GM04504 (cell line): ENCODE measurements around the gene DENND1A.
"Not testable (repeated sequence)": the region's sequence is repeated elsewhere in the genome, so short reads cannot be mapped to it uniquely, and the experiment has no call there.

Experiments used
- DNase-seq: peaks from one replicate; pipeline ENCODE4 v3.0.0-alpha.2; 2012; ENCODE audit warnings: low read depth

The DENND1A gene

GRCh38 chr9:123922911-123923310, 7.0 kb downstream of the DENND1A start:
- no peak for DNase-seq

GRCh38 chr9:123922431-123922830, 7.5 kb downstream of the DENND1A start:
- no peak for DNase-seq

DNA sequence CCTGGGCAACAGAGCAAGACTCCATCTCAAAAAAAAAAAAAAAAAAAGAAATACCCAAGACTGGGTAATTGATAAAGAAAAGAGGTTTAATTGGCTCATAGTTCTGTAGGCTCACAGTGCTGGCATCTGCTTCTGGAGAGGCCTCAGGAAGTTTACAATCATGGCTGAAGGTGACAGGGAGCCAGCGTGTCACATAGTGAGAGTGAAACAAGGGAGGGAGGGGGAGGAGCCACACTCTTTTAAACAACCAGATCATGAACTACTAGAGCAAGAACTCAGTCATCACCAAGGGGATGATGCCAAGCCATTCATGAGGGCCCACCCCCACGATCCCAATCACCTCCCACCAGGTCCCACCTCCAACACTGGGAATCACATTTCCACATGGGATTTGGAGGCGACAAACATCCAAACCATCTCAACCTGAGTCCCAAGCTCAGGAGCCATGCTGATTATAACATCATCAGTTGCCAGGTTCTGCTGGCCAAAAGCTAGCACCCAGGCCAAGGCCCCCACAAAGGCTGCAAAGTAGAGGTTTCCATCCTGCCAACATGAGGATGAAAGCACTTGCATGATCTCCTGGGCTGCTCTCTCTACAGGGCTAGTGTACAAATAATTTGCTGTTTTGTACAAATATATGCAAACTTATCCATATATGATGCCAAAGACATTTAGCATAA, 15.3 kb downstream of the DENND1A start:
- DNase-seq: no peak

DNA sequence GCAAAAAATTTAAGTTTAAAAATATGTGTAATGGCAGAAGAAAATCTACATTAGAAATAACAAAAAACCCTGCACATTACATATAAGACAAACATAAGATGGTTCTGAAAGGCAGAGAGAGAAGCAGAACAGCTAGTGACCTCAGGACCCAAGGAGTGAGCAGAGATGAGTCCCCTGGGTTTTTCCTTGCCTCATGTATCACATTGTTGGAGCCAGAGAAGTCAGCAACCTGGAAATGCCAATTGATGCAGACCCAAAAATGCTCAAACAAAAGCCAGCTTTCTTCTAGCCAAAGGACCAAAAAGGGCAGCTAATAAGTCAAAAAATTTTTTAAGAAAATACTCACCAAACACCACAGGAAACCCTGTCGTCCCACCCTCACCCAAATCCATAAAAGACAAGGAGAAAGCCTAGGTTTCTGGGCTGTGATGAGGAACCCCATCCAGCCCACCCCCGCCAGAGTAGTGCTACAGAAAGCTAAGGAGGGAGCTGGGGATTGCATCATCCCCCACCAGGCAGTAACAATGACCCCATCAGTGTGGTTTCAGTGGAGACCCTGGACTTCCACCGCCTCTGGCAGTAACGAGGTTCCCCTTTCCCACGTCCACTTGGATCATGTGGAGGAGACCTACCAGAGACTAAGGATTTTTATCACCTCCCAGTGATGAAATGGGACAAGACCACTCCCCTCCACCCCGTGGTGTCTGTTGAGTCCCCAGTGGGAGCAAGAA, 17.6 kb downstream of the DENND1A start:
- DNase-seq: no peak

- no peak for DNase-seq
Observed at GRCh38 chr9:123911024-123911423, 18.9 kb downstream of the DENND1A start.

GRCh38 chr9:123909192-123909591, 20.7 kb downstream of the DENND1A start:
- not testable (repeated sequence) for DNase-seq

GRCh38 chr9:123903550-123903949, 26.4 kb downstream of the DENND1A start:
- not testable (repeated sequence) for DNase-seq

GRCh38 chr9:123894822-123895221, 35.1 kb downstream of the DENND1A start:
- DNase-seq: no peak

- DNase-seq: no peak
Observed at GRCh38 chr9:123893831-123894460, 36.0 kb downstream of the DENND1A start.

DNA sequence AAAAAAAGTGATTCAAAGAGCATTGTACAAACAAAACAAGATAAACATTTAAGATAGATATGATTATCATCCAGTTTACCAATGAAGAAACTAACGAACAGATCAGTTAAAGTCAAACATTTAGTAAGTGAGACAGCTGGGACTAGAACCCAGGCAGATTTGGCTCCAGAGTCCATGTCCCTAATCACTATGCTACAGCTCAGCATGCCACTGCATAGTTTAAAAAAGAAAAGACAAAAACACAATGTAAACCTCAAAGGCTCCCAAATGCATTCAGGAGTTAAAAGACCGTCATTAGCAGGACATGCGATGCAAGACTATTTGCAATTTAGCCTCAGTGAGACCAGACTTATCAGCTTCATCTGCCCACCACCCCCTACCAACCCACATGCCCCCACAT, 36.8 kb downstream of the DENND1A start:
- DNase-seq: no peak

DNA sequence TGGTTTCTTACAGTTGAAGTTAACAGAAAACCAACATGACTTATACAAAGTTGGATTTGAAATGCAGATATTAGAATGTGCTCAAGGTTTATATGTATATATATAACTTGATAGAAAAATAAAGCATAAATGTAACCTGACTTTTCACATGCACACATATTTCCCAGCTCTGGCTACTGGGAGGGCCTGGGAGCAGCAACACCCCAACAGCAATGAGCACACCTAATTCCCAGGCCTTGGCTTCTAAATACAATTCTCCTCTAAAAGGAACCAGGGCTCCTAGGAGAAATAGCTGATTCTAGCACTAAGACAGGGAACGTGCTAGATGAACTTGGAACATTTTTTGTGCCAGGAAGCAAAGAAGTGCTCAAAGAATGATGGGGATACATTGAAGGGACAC, 42.1 kb downstream of the DENND1A start:
- DNase-seq: no peak

DNA sequence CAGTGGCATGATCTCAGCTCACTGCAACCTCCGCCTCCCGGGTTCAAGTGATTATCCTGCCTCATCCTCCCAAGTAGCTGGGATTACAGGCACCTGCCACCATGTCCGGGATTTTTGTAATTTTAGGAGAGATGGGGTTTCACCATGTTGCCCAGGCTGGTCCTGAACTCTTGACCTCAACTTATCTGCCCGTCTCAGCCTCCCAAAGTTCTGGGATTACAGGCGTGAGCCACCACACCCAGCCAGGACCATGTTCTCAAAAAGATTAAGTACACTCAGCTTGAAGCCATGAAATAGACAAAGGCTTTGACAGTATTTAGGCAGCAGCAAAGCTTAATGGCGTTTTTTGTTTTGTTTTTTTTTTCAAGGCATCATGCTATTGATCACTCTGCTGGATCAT, 44.1 kb downstream of the DENND1A start:
- DNase-seq: not testable (repeated sequence)

GRCh38 chr9:123883634-123884033, 46.3 kb downstream of the DENND1A start:
- DNase-seq: no peak

DNA sequence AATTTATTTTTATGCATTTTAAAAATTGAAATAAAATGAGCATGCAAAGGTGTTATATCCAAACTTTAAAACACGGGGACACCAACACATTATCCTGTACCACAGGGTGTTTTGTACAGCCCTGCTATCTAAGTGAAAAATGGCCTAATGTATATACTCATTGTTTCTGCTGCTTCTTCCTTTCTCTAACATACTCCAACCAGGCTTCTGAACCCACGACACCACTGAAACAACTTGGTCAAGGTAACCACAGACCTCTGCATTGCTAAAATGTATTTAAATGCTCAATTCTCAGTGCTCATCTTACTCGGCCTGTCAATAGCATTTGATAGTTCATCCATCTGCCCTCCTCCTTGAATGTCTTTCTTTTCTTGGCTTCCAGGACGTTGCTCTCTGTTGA, 48.3 kb downstream of the DENND1A start:
- no peak for DNase-seq

DNA sequence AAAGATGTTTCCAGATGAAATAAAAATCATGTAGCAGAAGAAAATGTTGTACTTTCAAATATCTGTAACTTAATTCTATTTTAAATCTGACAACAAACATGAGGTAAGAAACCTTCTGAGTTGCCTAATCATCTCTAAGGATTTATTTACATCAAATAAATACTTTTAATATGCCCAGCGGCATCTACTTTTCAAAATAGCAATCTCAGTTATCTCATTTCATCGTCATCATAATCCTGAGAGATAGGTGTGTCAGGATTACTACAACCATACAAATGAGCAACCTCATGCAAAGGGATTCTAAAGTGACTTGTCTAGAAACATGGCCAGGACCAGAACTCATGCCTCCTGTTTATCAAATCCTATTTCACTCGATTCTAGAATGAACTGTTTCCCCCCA, 49.5 kb downstream of the DENND1A start:
- DNase-seq: no peak

DNA sequence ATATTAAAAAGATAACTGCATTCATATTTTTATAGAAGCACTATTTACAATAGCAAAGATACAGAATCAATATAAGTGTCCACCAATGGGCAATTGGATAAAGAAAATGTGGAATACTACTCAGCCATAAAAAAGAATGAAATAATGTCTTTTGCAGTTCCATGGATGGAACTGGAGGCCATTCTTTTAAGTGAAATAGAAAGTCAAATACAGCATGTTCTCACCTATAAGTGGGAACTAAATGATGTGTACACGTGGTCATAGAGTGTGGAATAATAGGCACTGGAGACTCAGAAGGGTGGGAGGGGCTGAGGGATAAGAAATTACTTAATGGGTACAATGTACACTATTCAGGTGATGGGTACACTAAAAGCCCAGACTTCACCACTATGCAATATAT, 53.2 kb downstream of the DENND1A start:
- DNase-seq: no peak

DNA sequence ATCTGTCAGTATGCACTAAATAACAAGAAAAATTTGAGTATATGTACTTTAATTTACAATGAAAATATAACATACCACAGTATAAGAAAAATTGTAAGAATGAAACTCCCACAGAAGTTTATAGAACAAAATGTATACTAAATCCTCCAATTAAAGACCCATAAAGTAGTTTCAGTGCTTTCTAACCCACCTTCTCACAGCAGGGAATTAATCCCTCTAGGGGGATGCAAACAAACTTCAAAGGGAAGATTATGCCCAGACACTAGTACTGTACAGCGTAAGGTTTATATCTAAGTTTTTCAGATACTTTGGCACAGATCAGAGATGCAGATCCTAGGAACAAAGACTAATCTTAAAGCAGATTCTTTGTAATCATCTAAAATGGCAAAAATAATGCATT, 57.2 kb downstream of the DENND1A start:
- no peak for DNase-seq

- no peak for DNase-seq
Observed at GRCh38 chr9:123871781-123872180, 58.1 kb downstream of the DENND1A start.

DNA sequence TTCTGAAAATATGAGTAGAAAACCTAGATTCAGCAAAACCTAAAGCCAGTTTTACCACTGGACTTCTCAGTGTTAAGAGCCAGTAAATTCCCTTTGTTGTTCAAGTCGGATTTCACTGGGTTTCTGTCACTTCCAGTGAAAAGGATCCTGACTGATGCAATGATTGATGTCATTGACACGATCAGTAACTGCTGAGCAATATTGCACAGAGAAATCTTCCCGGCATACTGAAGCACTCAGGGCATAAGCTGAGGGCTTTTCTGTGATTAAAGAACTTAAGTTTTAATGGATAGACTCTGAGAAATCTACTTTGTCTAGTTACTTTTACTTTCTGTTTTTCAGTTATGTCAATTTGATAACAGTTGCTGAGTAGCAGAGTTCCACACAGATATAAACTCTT, 61.9 kb downstream of the DENND1A start:
- no peak for DNase-seq

- DNase-seq: no peak
Observed at GRCh38 chr9:123867034-123867433, 62.9 kb downstream of the DENND1A start.

DNA sequence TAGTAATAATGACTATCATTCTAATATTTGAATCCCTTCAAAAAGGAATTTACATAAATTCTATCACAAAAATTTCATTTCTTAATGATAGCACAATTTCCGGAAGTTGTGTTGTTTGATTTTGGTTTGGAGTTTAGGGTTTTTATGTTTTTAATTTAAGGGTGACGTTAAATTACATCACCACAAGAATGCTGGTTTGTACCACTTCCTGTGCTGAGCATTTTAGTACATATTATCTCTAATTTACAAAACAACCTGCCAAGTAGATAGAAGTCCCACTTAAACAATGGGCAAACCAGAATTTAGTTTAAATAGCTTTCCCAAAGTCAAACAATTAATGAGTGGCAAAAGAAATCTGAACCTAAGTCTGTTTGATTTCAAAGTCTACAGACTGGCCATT, 63.4 kb downstream of the DENND1A start:
- no peak for DNase-seq

GRCh38 chr9:123865226-123866000, 64.5 kb downstream of the DENND1A start:
- no peak for DNase-seq

- no peak for DNase-seq
Observed at GRCh38 chr9:123864251-123864650, 65.7 kb downstream of the DENND1A start.
